HG02870 (cell line): ENCODE results near the gene TMEM255A.
"Not testable (repeated sequence)": the region's sequence is repeated elsewhere in the genome, so short reads cannot be mapped to it uniquely, and the experiment has no call there.

Experiments
- ATAC-seq: cut with Tn5 transposase; IDR thresholded peaks from one replicate; pipeline ENCODE4 v1.9.1; 2021; ENCODE audit warnings: mild to moderate bottlenecking, moderate library complexity; ENCODE audit not compliant: unreplicated experiment

TMEM255A gene

DNA sequence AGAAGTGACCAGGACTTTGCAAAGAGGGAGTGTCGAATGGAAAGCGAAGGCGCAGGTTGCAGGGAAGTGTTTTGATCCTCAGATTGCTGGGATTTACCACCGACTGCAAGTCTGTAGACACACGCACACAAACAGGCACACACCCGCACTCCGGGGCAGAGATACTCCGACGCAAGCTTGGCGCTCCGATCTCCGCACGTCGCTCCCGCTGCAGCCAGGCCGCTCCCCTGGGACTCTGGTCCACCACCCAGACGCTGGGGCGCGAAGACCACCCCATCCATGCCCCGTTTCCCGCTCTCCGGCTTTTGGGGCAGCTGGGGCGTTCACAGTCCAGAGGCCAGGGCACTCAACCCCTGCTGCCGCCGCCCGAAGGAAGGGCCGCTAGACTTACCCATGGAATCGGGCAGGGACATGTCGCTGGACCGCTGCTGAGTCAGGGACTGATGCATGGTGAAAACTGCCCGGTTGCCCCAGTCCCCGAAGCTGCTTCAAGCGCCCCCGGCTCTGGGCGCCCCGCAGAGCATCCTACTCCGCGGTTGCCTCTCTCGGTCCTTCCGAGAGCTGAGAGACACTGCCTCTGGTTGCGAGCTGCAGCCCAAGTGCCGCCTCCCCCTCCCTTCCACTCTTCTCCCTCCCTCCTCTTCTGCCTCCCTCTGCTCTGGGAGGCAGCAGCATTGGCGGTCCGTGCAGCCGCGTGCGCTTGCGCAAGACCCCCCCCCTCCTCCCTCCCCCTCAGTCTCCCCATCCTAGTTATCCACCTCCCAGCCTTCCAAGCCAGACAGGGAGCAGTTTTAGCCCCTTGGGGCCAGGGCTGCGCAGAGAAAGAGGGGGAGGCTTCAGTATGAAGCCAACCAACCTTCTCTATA, at the start of gene TMEM255A:
TSS of gene TMEM255A (minus strand) at position 601 of the 866 bp plus-strand sequence. CDS start at position 449, 152 bp downstream.
- ATAC-seq: no peak

DNA sequence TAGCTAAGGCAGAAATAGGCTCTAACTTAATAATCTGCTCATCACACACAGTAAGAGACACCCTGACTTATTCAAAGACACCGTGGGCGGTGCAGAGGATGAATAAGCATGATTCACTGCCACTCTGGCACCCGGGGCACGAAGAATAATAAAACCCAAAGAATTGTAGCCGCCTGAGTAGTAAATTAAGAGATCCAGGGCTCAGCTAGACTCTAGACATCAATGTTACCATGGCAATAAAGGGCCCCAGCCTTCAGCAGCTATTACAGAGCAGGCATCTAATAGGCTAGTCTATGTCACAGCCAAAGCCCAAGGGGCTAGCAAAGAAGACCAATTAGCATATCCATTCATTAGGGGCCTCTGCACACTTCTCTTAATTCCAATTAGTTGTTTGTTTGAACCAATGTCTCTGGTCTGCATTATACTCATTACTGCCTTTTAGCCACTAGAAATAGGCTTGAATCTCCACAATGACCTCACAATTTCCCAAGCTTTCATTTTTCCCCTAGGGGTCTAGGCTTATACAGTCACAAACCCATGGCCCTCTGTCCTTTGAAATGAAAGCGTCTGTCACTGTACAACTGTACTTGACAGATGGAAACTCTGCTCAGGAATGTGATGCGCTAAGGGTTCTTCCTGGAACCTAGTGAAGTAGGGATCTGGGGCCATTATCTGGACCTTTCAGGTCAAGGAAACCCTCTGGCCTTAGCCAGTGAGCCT, 47.6 kb upstream of the TMEM255A start:
- ATAC-seq: no peak

DNA sequence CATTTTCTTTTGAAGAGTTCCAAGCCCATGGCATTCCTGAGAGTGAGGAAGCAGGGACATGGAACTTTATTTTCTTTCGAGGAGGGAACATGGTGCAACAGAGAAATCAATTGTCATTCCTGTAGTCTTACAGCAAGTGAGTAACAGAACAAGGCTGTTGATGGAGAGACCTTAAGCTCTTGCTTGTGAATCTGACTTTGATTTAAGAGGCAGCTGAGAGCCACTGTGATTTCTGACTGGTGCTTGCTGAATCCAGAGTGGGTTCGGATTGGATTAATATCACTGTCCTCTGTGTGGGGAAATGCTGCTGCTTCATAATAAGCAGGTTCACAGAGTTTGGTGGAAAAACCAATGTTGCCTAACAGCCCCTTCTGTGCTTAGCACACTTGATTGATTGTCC, 45.9 kb upstream of the TMEM255A start:
- no peak for ATAC-seq

DNA sequence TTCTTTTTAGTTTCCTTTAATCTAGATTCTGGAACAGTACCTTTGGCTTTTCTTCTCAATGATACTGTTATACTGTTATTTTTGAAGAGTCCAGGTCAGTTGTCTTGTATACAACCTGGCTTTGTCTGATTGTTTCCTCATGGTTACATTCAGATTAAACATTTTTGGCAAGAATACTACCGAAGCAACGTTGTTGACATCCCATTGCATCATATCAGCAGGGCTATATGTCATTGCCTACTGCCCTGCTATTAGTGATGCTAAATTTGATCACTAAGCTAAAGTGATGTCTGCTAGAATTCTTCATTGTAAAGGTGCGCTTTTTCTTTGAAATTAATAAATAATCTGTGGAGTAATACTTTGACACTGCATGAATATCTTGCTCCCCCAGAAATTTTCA, 44.8 kb upstream of the TMEM255A start:
- no peak for ATAC-seq

DNA sequence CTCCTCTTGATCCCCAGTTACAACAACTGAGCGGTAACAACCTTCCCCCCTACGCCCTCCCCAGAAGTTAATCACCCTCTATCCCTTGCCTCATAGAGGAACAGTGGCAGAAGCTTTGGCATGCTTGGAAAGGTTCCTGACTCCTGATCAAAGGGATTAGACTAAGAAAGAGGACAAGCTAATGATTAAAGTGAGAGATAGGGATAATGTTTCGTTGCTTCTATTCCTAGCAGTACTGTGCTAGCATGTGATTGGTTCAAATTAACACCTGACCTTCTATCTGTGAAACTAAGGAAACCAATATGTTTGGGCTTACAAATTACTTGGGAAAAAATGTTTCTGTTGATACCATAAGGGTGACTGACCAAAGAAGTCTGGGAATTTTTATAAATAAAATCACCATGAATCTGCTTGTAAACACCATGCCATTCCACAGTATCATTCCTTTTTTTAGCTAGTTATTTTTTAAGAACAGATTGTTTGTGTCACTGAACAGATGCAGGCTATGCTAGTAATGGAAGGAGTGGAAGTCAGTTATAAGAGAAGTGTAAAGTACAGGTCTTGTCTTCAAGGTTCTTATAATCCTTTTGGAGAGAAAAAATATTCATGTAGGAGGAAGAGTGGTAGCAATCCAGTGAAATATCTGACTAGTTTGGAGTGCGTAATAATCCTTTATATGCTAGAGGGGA, 39.3 kb upstream of the TMEM255A start:
- no peak for ATAC-seq

DNA sequence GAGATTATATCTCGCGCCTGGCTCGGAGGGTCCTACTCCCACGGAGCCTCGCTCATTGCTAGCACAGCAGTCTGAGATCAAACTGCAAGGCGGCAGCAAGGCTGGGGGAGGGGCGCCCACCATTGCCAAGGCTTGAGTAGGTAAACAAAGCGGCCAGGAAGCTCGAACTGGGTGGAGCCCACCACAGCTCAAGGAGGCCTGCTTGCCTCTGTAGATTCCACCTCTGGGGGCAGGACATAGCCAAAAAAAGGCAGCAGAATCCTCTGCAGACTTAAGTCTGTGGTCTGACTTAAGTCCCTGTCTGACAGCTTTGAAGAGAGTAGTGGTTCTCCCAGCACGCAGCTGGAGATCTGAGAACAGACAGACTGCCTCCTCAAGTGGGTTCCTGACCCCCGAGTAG, 33.3 kb upstream of the TMEM255A start:
- ATAC-seq: not testable (repeated sequence)

DNA sequence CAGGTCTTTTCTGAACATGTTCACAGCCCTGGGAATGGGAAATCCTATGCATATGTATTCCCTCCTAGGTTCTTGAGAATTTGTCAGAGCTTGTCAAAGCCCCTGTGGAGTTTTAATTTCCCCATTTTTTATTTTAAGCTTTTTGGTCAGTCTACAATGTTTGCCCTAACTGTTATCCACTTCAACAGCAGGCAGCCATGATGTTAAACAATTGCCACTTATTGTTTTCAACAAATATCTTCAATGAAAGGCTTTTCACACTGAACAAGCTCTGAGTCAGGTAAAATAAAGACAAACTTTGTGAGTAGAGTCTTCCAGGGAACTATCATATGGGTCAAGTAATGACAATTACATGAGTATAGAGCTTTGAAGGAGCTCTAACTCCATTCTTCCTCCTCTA, 25.6 kb upstream of the TMEM255A start:
- ATAC-seq: no peak

DNA sequence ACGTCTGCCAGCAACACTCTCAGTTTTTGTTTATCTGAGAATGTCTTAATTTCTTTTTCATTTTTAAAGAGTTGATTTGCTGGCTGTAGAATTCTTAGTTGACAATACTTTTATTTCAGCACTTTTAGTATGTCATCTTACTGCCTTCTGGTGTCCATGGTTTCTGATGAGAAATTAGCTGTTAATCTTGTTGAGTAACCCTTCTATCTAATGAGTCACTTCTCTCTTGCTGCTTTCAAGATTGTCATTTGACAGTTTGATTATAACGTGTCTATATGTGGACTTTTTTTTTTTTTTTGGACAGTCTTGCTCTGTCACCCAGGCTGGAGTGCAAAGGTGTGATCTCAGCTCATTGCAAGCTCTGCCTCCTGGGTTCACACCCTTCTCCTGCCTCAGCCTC, 24.0 kb upstream of the TMEM255A start:
- no peak for ATAC-seq

DNA sequence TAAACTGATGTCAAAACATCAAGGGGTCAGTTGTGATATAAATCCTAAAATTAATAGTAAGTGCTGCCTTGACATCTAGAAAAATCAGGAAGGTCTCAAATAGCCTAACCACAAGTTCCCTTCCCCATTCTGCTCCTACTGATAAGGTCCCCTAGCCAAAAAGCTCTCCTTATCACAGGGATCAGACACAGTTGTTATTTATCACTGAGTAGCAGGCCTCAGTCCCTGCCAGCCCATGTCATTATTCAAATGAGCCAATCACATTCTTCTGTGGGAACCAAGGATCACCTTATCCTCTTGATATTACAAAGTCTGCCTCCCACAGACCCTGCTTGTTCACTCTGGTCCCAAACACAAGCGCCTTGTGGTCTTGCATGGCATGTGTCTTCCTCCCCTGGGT, 23.3 kb upstream of the TMEM255A start:
- no peak for ATAC-seq

DNA sequence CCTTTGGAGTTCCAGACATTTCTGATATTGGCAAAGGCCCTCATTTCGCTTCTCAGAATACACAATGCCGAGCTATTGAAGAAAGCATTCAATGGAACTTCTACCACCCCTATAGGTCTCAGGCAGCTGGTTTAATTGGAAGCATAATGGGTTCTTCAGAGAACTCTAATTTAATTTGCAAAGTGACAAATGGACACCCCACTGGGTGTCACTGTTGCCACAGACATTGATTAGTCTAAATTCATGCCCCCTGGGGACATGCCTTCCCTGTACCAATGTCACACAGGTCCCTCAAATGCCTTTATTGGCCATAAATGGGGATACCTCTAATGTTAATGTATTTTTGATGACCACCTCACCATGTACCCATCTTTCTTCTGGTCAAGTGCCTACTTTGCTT, 22.9 kb upstream of the TMEM255A start:
- ATAC-seq: no peak

DNA sequence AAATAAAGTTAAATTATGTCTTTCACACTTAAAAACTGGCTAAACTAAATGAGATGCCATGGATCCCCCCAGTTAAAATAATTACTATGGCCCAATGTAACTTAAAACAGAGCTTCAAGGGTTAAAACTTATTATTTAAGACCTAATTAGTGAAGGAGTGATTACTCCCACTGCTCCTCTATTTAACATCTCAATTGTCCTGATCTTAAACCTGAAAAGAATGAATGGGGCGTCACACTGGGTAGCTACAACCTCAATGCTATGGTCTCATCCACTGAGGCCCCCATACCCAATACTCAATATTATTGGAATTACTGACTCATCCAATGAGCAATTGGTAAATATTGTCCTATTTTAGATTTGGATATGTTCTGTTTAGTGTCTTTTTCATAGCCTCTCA, 21.1 kb upstream of the TMEM255A start:
- no peak for ATAC-seq

DNA sequence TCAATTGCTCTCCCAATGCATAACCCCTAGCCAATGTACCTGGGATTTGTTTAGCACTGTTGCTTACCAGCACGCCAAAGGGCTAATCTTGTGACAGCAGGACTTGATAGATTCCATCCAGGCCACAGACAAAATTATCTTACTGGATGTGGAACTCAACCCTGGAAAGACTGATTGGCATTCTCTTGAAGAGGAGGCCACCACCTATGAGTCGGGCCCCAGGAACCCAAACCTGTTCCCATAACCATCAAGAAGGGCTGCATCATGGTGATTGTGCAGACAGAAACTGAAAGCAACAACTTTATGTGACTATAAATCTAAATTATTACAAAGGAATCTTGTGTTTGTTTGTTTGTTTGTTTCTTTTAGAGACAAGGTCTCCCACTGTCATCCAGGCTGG, 19.9 kb upstream of the TMEM255A start:
- ATAC-seq: no peak

DNA sequence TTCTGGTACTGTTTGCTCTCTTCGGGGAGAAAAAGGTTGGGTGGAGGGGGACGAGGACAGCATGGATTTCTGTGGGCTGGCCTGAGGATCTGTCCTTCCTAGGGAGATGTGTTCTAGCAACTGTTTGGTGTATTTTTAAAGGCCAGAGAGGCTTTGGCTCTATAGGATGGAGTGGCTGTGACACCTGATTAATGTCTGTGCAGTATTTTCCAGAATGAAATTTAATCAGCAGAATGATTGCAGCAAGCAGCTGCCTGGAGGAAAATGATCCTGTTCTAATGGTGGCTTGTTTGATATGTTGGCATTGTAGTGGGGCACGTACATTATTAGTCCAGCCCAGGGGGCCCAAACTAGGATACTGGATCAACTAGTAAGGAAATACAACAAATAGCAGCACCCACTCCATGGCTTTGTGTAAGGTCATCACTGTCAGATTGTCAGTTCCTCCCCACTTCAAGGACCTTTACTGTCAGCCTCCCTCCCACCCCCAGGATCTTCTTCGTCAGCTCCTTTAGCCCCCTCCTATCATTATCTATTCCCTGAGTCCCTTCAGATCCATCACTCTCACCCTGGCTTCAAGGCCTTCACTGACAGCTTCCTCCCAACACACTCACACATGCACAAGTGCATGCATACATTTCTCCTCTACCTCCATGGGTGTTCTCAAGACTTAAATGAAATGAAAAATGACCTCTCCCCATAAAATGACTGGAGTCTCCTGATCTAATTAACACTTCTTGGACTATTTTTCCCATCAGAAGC, 10.4 kb upstream of the TMEM255A start:
- ATAC-seq: no peak

DNA sequence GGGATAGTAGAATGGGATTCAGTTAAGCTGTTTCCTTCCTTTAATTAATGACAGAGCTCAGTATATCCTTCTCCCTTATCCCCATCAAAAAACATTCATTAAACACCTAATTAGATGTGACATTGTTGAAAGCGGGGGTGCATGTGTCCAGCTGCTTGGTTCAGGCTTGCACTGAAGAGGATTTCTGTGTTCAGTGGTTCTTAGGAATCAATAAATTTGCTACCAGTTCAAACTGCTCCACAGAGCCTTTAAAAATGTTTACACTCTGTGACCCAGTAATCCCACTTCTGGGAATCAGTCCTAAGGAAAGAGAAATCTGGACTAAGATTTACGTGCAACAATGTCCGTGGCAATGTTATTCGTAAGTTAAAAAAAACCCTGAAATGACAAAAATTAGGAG, 7.2 kb upstream of the TMEM255A start:
- ATAC-seq: no peak

DNA sequence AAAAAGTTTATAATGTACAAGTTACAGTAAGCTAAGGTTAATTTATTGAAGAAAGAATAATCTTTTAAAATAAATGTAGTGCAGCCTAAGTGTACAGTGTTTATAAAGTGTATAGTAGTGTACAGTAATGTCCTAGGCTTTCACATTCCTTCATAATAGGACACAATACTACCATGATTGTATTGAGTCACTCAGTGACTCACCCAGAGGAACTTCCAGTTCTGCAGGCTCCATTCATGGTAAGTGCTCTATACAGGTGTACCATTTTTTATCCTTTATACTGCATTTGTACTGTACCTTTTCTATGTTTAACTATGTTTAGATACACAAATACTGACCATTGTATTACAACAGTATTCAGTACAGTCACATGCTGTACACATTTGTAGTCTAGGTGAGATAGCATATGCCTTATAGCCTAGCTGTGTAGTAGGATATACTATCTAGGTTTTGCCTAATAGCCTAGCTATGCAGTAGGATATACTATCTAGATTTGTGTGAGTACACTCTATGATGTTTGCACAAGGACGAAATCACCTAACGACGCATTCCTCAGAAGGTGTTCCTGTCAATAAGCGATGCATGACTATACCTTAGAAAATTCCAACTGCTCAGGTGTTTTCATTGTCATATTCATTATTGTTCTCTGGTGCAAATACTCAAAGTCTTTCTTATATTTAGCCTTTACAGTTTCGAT, 5.5 kb upstream of the TMEM255A start:
- no peak for ATAC-seq

DNA sequence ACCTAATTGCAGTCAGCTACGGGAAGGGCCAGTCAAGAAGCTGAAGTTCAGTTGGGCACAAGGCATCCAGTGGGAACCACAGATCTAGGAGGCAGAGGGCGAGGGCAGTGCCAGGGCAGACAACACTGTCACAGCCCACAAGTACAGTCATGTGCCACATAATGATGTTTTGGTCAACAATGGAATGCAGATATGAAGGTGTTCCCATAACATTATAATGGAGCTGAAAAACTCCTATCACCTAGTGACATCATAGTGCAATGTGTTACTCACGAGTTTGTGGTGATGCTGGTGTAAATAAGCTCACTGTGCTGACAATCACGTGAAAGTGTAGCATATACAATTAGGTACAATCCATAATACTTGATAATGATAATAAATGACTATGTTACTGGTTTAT, 4.5 kb upstream of the TMEM255A start:
- no peak for ATAC-seq

DNA sequence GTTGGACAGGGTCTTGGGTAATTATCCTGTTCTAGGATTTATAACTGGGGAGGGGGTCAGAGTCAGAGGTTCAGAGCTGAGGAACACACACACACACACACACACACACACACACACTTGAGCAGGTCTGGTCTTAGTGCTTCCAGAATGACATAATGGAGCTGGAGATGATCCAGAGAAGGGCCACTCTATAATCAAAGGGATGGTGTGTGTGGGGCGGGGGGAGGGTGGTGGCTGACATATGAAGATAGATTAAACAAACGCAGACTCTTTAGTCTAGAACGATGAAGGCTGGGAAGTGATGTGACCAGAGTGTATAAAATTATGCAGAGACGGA, 434 bp upstream of the TMEM255A start:
- ATAC-seq: no peak

DNA sequence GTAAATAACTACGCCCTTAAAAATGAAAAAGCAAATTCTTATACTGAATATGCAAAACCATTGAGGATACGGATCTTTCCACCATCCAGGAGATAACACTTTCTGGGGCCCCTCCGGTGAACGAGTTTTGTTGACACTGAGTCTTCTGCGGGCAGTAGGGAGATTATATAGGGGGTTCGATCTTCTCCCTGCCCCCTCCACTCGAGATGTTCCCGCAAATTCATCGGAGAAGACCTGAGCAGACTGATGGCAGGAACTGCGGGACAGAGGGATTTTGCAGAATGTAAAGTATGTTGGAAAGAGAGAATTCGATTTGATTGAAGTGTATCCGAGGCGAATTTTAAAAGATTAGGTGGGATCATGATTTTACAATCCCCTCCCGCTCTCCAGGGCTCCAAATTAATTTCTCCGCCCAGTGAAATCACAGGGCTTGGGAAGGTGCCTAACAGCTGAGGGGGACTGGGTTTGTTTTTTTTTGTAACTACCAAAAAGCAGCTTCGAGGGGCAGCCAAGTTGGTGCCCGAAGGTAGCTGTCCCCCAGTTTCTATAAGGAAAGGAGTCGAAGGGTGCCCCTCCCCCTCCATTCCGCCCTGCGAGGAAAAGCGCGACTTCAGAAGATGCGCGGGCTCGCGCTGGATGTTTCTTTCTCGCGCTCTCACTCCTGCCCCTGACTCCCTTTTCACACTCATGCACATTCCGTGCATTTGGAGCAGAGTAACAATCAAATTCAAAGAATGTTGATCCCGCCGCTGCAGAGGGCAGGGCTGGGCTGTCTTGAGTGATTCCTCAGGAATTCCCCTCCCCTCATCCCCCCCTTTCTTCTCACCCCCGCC, 1.2 kb downstream of the TMEM255A start:
- no peak for ATAC-seq

DNA sequence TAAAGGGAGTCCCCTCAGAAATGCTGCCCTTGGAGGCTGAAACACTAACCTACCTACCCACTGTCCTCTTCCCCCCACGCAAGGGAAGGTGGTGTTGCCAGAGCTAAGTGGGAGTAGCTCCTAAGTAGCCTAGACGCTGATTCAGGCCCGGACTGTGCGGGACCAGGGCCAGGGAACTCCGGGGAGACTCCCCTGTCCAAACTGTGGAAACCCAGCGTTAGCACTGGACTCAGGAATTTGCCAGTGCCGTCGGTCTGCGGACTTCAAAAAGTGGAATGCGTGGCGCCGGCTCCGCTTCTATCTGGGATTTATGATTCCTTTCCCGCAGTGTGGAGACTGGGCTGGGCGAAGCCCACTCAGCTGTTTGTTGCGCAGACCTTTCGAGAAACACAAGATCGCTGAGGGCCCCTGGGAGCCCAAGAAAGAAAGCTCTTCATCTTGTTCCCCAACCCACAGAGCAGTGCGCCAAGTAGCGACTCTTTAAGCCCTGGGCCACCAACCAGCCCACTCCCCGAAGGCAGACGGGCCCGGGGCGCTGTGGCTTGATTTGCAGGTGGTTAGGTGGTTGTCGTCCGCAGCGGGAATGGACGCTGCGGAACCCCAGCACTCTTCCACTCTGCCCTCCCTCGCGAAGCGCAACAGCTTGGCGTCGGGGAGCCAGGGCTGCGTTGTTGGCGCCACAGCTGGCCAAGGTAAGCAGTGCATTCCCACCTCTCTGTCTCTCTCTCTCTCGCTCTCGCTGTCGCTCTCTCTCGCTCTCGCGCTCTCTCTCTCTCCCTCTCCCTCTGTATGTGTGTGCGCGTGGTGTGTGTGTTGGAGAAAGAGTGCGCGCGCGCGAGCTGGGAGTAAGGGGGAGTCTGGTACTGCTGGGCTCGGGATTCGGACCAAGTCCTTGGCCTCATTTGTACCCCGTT, 2.0 kb downstream of the TMEM255A start:
- ATAC-seq: peak; percentile 89
